Nephron progenitor cell (in vitro differentiated cells): ENCODE measurements around the gene GSPT1.

Source experiments
- DNase-seq: peaks from one replicate; pipeline ENCODE4 v3.0.0; 2021
- H3K27ac Mint-ChIP-seq: 2 replicates; pipeline ENCODE4 v1.8.0; 2021; ENCODE audit warnings: mild to moderate bottlenecking, moderate library complexity, mixed read lengths
- H3K27me3 Mint-ChIP-seq: 2 replicates; pipeline ENCODE4 v1.8.0; 2021; ENCODE audit warnings: mild to moderate bottlenecking, low read depth, mixed read lengths; ENCODE audit not compliant: poor library complexity
- H3K36me3 Mint-ChIP-seq: 2 replicates; pipeline ENCODE4 v1.8.0; 2021; ENCODE audit warnings: low read depth, mixed read lengths
- H3K4me1 Mint-ChIP-seq: 2 replicates; pipeline ENCODE4 v1.8.0; 2021; ENCODE audit warnings: mixed read lengths
- H3K4me3 Mint-ChIP-seq: 2 replicates; pipeline ENCODE4 v1.8.0; 2021; ENCODE audit warnings: mild to moderate bottlenecking, moderate library complexity, mixed read lengths
- H3K9me3 Mint-ChIP-seq: 2 replicates; pipeline ENCODE4 v1.8.0; 2021; ENCODE audit warnings: mild to moderate bottlenecking, moderate library complexity, mixed read lengths
- TF ChIP-seq, protein P1 (sequence below): fragments of 200-600 bp; sonication (generic); IDR thresholded peaks from 2 replicates; pipeline ENCODE4 v1.5.0; 2021; ENCODE audit warnings: antibody characterized with exemption

Gene GSPT1

GRCh38 chr16:11913425-11914079 lies 2.2 kb downstream of the GSPT1 start:
- peak overlapping the region; percentile 38 for H3K27ac Mint-ChIP-seq
- H3K36me3 Mint-ChIP-seq = peaks cover 11% of the 10 kb centered on the region
- no peaks in the 10 kb centered on the region for H3K9me3 Mint-ChIP-seq
- peaks cover 58% of the 10 kb centered on the region for H3K4me1 Mint-ChIP-seq
- H3K4me3 Mint-ChIP-seq = peak overlapping the region; percentile 96
- H3K27me3 Mint-ChIP-seq = peaks cover 5% of the 10 kb centered on the region
- DNase-seq = no peak
- TF ChIP-seq, protein P1, sequence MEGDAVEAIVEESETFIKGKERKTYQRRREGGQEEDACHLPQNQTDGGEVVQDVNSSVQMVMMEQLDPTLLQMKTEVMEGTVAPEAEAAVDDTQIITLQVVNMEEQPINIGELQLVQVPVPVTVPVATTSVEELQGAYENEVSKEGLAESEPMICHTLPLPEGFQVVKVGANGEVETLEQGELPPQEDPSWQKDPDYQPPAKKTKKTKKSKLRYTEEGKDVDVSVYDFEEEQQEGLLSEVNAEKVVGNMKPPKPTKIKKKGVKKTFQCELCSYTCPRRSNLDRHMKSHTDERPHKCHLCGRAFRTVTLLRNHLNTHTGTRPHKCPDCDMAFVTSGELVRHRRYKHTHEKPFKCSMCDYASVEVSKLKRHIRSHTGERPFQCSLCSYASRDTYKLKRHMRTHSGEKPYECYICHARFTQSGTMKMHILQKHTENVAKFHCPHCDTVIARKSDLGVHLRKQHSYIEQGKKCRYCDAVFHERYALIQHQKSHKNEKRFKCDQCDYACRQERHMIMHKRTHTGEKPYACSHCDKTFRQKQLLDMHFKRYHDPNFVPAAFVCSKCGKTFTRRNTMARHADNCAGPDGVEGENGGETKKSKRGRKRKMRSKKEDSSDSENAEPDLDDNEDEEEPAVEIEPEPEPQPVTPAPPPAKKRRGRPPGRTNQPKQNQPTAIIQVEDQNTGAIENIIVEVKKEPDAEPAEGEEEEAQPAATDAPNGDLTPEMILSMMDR = no peak

GRCh38 chr16:11909653-11910545 lies 5.9 kb downstream of the GSPT1 start:
- H3K4me1 Mint-ChIP-seq = peaks cover 50% of the 10 kb centered on the region
- H3K36me3 Mint-ChIP-seq = peaks cover 41% of the 10 kb centered on the region
- no peak for DNase-seq
- TF ChIP-seq, protein P1 = no peak
- H3K4me3 Mint-ChIP-seq = peak overlapping the region; percentile 33
- H3K9me3 Mint-ChIP-seq = no peaks in the 10 kb centered on the region
- peak overlapping the region; percentile 31 for H3K27ac Mint-ChIP-seq
- peaks cover 2% of the 10 kb centered on the region for H3K27me3 Mint-ChIP-seq

DNA sequence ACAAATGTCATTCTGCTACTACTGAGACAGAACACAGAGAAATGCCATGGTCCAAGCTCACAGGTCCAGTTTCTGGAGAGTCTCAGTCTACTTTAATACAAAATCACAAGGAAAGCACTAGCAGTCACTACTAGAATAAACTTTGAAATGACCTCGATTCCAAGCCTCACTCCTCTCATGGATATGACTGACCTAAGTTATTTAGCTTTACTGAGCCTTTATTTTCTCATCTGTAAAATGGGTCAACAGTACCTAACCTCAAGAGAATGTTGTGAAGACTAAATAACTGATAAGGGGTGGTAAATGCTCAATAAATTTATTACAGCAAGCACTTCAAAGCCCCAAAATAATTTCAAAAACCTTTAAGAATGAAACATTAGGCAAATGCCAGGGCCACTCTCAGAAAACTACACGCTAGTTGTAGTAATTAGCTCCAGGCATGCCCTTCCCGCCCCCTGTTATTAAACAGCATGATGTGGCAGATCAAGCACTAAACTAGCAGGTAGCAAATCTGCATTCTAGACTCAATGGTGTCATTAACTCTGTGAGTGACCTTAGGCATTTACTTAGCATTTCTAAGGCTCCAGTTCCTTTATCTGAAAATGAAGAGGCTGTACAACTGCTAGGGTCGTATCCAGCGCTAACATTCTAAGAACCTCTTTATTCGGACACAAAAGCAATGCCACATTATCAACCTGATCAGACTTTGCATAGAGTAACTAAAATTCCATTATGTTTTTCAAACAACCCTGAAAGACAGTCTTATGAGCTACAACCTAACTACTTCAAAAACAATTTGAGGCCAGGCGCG lies 8.4 kb downstream of the GSPT1 start:
- Mint-ChIP-seq H3K27me3 (no peaks in the 10 kb centered on the region), H3K36me3 (peaks cover 53% of the 10 kb centered on the region), H3K4me3 (no peak overlapping the region), H3K9me3 (no peaks in the 10 kb centered on the region), H3K4me1 (peaks cover 29% of the 10 kb centered on the region), H3K27ac (no peak overlapping the region)
- TF ChIP-seq, protein P1 = no peak
- no peak for DNase-seq

GRCh38 chr16:11903906-11904305 lies 11.8 kb downstream of the GSPT1 start:
- TF ChIP-seq, protein P1 = no peak
- no peak overlapping the region for H3K27ac Mint-ChIP-seq
- no peaks in the 10 kb centered on the region for H3K27me3 Mint-ChIP-seq
- no peaks in the 10 kb centered on the region for H3K9me3 Mint-ChIP-seq
- DNase-seq = no peak
- peaks cover 12% of the 10 kb centered on the region for H3K4me1 Mint-ChIP-seq
- peaks cover 44% of the 10 kb centered on the region for H3K36me3 Mint-ChIP-seq
- no peak overlapping the region for H3K4me3 Mint-ChIP-seq

- TF ChIP-seq, protein P1 = no peak
- no peak overlapping the region for H3K4me3 Mint-ChIP-seq
- no peaks in the 10 kb centered on the region for H3K27me3 Mint-ChIP-seq
- H3K27ac Mint-ChIP-seq = no peak overlapping the region
- H3K4me1 Mint-ChIP-seq = peaks cover 12% of the 10 kb centered on the region
- DNase-seq = no peak
- peaks cover 36% of the 10 kb centered on the region for H3K36me3 Mint-ChIP-seq
- no peaks in the 10 kb centered on the region for H3K9me3 Mint-ChIP-seq
Measured at GRCh38 chr16:11901091-11901490, 14.7 kb downstream of the GSPT1 start.
